GM21786 (cell line): ENCODE measurements around the gene LRRC57.

Experiments
- ATAC-seq: cut with Tn5 transposase; IDR thresholded peaks from one replicate; pipeline ENCODE4 v1.9.1; 2021; ENCODE audit not compliant: unreplicated experiment

Gene LRRC57

DNA sequence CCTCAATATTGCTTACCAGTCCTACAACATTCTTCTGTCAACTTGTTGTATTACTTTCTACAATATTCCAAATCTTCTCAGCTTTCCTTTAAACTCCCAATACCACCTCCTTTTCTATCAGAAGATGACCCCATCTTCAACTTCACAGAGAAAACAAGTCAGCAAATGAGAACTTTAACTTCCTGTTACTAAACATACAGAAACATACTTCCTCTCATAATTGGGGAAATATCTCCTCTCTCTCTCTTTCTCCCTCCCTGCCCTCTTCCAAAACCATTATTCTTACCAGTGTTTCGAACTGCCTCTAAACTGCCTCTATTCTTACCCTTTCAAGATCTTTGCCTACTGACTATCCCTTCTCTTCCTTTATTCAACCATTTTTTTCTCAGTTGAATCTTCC lies 54.9 kb downstream of the LRRC57 start:
- ATAC-seq, result no peak

DNA sequence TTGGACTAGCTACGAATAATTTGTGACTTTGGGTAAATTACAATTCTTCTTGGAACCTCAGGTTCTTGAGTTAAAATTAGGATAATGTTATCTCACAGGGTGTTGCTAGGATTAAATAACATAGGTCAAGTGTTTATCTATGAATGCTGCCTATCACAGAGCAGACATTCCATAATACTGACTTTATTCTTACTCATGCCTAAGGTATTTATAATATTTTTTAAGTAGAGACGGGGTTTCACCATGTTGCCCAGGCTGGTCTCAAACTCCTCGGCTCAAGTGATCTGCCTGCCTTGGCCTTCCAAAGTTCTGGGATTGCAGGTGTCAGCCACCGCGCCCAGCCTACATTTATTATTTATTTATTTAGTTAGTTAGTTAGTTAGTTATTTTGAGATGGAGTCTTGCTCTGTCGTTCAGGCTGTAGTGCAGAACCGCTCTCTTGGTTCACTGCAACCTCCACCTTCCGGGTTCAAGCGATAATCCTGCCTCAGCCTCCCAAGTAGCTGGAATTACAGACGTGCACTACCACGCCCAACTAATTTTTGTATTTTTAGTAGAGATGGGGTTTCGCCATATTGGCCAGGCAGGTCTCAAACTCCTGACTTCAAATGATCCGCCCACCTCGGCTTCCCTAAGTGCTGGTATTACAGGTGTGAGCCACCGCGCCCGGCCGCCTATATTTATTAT lies 56.9 kb downstream of the LRRC57 start:
- no peak for ATAC-seq

DNA sequence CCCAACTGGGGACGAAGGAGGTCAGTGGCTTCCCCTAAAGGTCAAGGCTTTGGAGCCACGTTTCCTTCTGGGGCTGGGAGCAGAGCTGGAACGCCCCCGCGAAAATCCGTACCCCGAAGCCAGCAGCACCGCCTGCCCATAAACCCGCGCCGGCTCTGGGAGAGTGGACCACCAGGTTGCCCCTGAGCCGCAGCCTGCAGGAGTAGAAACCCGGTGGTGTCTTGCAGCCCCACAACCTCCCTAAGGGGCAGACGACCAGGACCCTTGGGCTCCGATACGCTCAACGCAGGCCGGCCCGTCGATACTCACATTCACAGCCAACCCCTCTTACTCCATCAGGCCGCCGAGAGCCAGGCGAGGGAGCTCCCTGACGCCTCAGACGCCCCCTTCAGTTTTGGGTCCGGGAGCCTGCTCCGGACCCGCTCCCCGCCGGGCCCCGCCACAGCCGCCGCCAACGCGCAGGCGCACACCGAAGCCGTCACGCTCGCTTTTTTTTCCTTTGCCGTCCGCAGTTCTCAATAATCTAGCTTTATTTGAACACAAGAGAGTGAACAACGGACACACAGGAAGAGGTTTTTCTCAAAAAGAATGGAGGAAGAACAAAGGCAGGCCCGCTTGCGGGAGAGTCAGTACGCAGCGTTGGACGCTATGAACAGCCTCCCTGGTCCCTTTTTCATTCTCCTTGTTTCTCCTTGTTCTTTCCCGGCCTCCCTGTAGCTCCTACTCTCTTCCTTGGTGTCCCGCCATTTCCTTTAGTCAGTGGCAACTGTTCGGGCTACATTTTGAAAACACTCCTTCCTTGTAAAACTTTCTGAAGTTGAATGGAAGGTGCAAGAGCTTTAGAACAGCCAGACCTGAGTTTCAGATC lies 57.7 kb downstream of the LRRC57 start, which contains the start of gene ZNF106:
TSS of gene ZNF106 (minus strand) at position 471 of the 868 bp plus-strand sequence. CDS start 18,852 bp downstream, outside the sequence.
- ATAC-seq, result no peak

DNA sequence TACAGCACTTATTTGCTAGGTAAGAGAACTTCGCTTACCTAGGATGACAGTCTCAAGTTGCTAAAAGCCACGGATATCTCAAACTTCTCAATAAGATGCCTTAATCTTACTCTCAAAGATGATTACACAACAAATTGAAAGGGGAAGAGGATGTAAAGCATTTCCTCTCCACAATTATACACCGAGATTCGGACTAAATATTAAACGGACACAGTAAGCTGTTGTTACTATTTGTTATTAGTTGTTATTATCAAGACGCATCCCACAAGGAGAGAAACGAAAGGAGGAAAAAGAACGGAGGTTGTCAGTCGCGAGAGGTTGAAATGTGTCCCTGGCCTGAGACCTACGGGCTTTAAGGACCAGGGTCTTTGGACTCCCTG lies 58.3 kb downstream of the LRRC57 start:
- ATAC-seq, result no peak
